Keratinocyte (primary cell): ENCODE measurements around the gene MVP. TPM values are rescaled to one million over a fixed set of nuclear protein-coding genes. Genes with fewer than 3 reads are reported as not detected.

Experiments
- DNase-seq: peaks from one replicate; pipeline ENCODE4 v3.0.0-alpha.2; 2011; ENCODE audit warnings: low read depth, missing footprints, low spot score
- FAIRE-seq: peaks from 2 replicates; lab custom pipeline; 2011; peaks lifted over from hg19 to GRCh38; lab: Jason Lieb, UNC
- H2AFZ ChIP-seq: 2 replicates; pipeline ENCODE4 v1.6.0; 2012; ENCODE audit warnings: low read length, control low read depth, inconsistent platforms; ENCODE audit not compliant: control insufficient read depth
- H3K27ac ChIP-seq: 2 replicates; pipeline ENCODE4 v1.5.1; 2011; ENCODE audit warnings: low read length; ENCODE audit not compliant: control insufficient read depth, insufficient read depth
- H3K27me3 ChIP-seq: 3 replicates; pipeline ENCODE4 v1.6.0; 2011; ENCODE audit warnings: low read length; ENCODE audit not compliant: control insufficient read depth, insufficient read depth; ENCODE audit errors: extremely low read depth
- H3K36me3 ChIP-seq, 2 experiments: 2 replicates in 1 of 2; 3 replicates in 1 of 2; pipeline ENCODE4 v1.5.1; 2011; ENCODE audit warnings: low read length in 2 of 2, mild to moderate bottlenecking in 1 of 2; ENCODE audit not compliant: control insufficient read depth in 2 of 2, insufficient read depth in 2 of 2; ENCODE audit errors: extremely low read depth in 1 of 2
- H3K4me1 ChIP-seq: 3 replicates; pipeline ENCODE4 v1.5.1; 2011; ENCODE audit warnings: low read length; ENCODE audit not compliant: control insufficient read depth, insufficient read depth; ENCODE audit errors: extremely low read depth
- H3K4me2 ChIP-seq: 3 replicates; pipeline ENCODE4 v1.6.0; 2011; ENCODE audit warnings: low read depth, low read length; ENCODE audit not compliant: control insufficient read depth, insufficient read depth; ENCODE audit errors: extremely low read depth
- H3K4me3 ChIP-seq, 3 experiments: fragments of 200-600 bp in 1 of 3; sonication (generic) in 1 of 3; 2 replicates in 2 of 3; 3 replicates in 1 of 3; pipeline ENCODE4 v1.5.1; 2011 to 2016; ENCODE audit warnings: low read length in 3 of 3, mild to moderate bottlenecking in 3 of 3, control low read depth in 2 of 3, inconsistent platforms in 1 of 3, low read depth in 1 of 3, mixed read lengths in 1 of 3, mixed run types in 1 of 3, moderate library complexity in 1 of 3; ENCODE audit not compliant: control insufficient read depth in 2 of 3, insufficient read depth in 2 of 3; ENCODE audit errors: extremely low read depth in 1 of 3
- H3K79me2 ChIP-seq: 2 replicates; pipeline ENCODE4 v1.6.0; 2012; ENCODE audit warnings: low read length; ENCODE audit not compliant: control insufficient read depth, insufficient read depth
- H3K9ac ChIP-seq: 3 replicates; pipeline ENCODE4 v1.6.0; 2011; ENCODE audit warnings: low read length; ENCODE audit not compliant: control insufficient read depth, insufficient read depth; ENCODE audit errors: extremely low read depth
- H3K9me1 ChIP-seq: 3 replicates; pipeline ENCODE4 v1.6.0; 2011; ENCODE audit warnings: low read length; ENCODE audit not compliant: control insufficient read depth, insufficient read depth; ENCODE audit errors: extremely low read depth
- H3K9me3 ChIP-seq: 2 replicates; pipeline ENCODE4 v1.5.1; 2012; ENCODE audit warnings: low read depth, low read length; ENCODE audit not compliant: control insufficient read depth
- H4K20me1 ChIP-seq: 3 replicates; pipeline ENCODE4 v1.6.0; 2011; ENCODE audit warnings: low read length; ENCODE audit not compliant: control insufficient read depth, insufficient read depth; ENCODE audit errors: extremely low read depth
- EZH2 ChIP-seq: IDR thresholded peaks from one replicate; pipeline ENCODE4 v1.6.1; 2012; ENCODE audit warnings: inconsistent platforms, mild to moderate bottlenecking, low read length, moderate library complexity
- dilution Hi-C: fragments of 300-500 bp; cut with MboI; formaldehyde crosslinking; loops from one replicate; pipeline ENCODE4 v1.7.0; 2020; ENCODE audit warnings: low sequenced_read_pairs; ENCODE audit not compliant: extremely low pct_ligation_motif_present
- polyA plus RNA-seq, 5 experiments: library from polyadenylated mRNA; depleted of rRNA in 3 of 5; stranded (reverse) in 3 of 5; stranded (forward) in 1 of 5; unstranded in 1 of 5; fragments of >200 nt; gene quantifications; 1 replicate in 1 of 5; 2 replicates in 3 of 5; 3 replicates in 1 of 5; pipeline versions ENCODE4 v1.2.1 to v1.2.3, GENCODE V29; 2011 to 2012; ENCODE audit warnings: missing spikeins in 2 of 5, low read depth in 1 of 5, low replicate concordance in 1 of 5
- TF ChIP-seq, protein P1 (sequence below), 3 experiments: IDR thresholded peaks in 1 of 3; conservative IDR thresholded peaks in 1 of 3; optimal IDR thresholded peaks in 1 of 3; 2 replicates in 2 of 3; 3 replicates in 1 of 3; pipeline versions ENCODE3 to v1.5.1; 2011; ENCODE audit warnings: low read length in 3 of 3, mild to moderate bottlenecking in 3 of 3, moderate library complexity in 2 of 3, control low read depth in 1 of 3, inconsistent platforms in 1 of 3; ENCODE audit not compliant: insufficient read depth in 2 of 3; ENCODE audit errors: extremely low read depth in 1 of 3

MVP gene
- polyA plus RNA-seq, 1 donor (not counting 4 experiments of a cell fraction or from before 2014, with no cell fraction given) = 148 TPM

DNA sequence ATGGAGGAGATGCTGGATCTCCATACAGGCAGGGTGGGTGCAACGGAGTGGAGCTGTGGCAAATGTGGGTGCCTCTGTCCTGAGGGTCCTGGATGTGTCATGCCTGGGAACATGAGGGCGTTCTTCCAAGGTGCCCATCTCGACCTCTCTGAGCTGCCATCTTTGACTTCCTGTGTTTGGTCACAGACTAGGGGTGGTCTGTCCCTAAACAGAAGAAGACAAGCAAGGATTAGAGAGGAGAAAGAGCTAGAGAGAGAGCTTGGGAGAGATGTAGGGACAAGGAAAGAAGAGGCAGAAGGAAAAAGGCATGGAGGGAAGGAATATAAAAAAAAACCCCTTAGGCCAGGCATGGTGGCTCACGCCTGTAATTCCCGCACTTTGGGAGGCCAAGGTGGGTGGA is 45.5 kb upstream of the MVP start:
- Histone ChIP-seq H3K4me2 (no peak overlapping the region), H3K27ac (no peak overlapping the region), H3K9me3 (no peaks in the 10 kb centered on the region), H3K4me3 (no peak overlapping the region), H2AFZ (no peak overlapping the region), H4K20me1 (no peaks in the 10 kb centered on the region), H3K79me2 (no peaks in the 10 kb centered on the region), H3K4me1 (peaks cover 20% of the 10 kb centered on the region), H3K9ac (no peak overlapping the region), H3K27me3 (no peaks in the 10 kb centered on the region), H3K36me3 (no peaks in the 10 kb centered on the region), H3K9me1 (no peaks in the 10 kb centered on the region)
- TF ChIP-seq, protein P1, sequence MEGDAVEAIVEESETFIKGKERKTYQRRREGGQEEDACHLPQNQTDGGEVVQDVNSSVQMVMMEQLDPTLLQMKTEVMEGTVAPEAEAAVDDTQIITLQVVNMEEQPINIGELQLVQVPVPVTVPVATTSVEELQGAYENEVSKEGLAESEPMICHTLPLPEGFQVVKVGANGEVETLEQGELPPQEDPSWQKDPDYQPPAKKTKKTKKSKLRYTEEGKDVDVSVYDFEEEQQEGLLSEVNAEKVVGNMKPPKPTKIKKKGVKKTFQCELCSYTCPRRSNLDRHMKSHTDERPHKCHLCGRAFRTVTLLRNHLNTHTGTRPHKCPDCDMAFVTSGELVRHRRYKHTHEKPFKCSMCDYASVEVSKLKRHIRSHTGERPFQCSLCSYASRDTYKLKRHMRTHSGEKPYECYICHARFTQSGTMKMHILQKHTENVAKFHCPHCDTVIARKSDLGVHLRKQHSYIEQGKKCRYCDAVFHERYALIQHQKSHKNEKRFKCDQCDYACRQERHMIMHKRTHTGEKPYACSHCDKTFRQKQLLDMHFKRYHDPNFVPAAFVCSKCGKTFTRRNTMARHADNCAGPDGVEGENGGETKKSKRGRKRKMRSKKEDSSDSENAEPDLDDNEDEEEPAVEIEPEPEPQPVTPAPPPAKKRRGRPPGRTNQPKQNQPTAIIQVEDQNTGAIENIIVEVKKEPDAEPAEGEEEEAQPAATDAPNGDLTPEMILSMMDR (optimal IDR thresholded peaks at IDR 0.05 in 1 of 3, IDR thresholded peaks at IDR 0.05 in 1 of 3, conservative IDR thresholded peaks at IDR 0.05 in 1 of 3; ENCODE audit: extremely low read depth in 1 of 3, insufficient read depth in 2 of 3, low read length in 3 of 3) = no peak
- dilution Hi-C loops = no loop called here
- FAIRE-seq (no peak), DNase-seq (no peak)

DNA sequence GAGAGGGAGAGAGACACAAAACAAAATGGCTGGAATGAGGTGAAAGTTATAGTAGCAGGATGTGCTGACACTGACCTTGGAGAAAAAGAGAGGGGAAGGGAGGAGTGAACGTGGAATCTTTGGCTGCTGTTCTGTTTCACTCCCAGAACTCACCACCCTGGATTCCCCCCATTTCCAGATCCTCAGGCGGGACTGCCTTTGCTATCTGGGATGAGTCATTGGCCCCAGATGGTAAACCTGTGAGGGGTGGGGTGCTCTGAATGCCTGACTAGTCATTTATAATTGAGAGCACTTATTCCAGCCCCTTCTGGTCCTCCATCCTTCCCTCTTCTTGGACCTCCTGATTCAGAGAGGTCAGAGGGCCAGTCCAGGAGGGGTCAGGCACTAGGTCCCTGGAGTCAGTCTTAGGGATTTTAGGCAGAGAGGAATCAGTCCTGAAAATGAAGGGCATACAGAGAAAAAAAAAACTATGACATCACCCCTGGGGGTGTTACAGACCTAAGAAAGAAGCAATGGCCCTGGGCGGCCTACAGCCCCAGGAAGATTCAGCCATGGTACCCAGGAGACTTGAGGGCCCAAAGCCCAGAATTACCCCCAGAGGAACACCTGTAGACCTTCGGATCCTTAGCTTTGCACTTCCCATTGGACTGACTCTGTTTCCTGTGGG is 44.4 kb upstream of the MVP start:
- peak overlapping the region; percentile 39 for H3K4me2 ChIP-seq
- TF ChIP-seq EZH2 = no peak
- TF ChIP-seq, protein P1 (optimal IDR thresholded peaks at IDR 0.05 in 1 of 3, IDR thresholded peaks at IDR 0.05 in 1 of 3, conservative IDR thresholded peaks at IDR 0.05 in 1 of 3; ENCODE audit: extremely low read depth in 1 of 3, insufficient read depth in 2 of 3, low read length in 3 of 3) = no peak
- H4K20me1 ChIP-seq = no peaks in the 10 kb centered on the region
- no peaks in the 10 kb centered on the region for H3K36me3 ChIP-seq
- H3K27me3 ChIP-seq = no peaks in the 10 kb centered on the region
- peak overlapping the region; percentile 85 for H2AFZ ChIP-seq
- dilution Hi-C loops = no loop called here
- H3K9me3 ChIP-seq = no peaks in the 10 kb centered on the region
- H3K27ac ChIP-seq = no peak overlapping the region
- no peak overlapping the region for H3K4me3 ChIP-seq
- H3K4me1 ChIP-seq = peaks cover 25% of the 10 kb centered on the region
- H3K9ac ChIP-seq = no peak overlapping the region
- no peaks in the 10 kb centered on the region for H3K79me2 ChIP-seq
- no peaks in the 10 kb centered on the region for H3K9me1 ChIP-seq
- no peak for DNase-seq
- FAIRE-seq = peak; percentile 75
